WI38 (cell line): ENCODE results near the gene EFCAB12.
"Not testable (repeated sequence)": the region's sequence is repeated elsewhere in the genome, so short reads cannot be mapped to it uniquely, and the experiment has no call there.

Source experiments
- H3K4me3 ChIP-seq: 2 replicates; pipeline ENCODE4 v1.5.1; 2011; ENCODE audit warnings: low read depth, mild to moderate bottlenecking, control low read depth, low read length
- TF ChIP-seq, protein P1 (sequence below): IDR thresholded peaks from 2 replicates; pipeline ENCODE4 v1.5.1; 2012; ENCODE audit warnings: low read depth, mild to moderate bottlenecking, control low read depth, low read length

EFCAB12 gene

DNA sequence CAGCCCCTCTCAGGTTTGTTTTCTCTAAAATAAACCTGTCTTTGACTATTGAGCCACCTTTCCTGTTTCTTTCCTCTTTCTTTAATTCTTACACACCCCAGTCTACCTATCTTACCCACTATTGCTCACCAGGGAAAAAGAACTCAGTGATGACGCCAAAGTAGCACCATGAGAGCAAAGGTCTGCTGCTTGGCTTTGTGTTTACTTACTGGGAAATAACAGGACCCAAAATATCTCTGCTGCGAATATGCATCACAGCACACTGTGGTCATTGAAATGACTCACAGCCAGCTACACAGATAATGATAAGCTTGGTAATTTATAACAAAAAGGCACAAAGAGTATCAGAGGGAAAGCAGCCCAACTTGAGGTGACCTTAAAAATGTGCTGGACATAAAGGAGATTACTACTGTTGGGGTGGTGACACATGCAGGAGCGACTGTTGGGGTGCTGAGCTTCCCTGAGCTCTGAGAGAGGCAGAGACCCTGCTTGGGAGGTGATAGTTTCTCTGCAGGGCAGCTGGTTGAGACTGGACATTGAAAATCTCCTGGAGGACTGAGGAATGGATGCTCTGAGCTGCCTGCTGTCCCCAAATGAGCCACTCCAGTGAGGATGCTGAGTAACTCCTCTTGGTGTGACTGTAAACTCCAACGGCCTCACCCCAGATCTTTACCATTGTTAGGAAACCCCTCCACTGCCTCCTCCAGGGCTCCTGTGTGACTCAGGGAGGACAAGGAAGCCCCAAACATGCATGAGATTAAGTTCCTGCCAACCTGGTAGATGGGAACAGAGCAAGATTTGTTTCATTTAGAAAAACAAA lies 14.5 kb downstream of the EFCAB12 start:
- no peak overlapping the region for H3K4me3 ChIP-seq
- TF ChIP-seq, protein P1, sequence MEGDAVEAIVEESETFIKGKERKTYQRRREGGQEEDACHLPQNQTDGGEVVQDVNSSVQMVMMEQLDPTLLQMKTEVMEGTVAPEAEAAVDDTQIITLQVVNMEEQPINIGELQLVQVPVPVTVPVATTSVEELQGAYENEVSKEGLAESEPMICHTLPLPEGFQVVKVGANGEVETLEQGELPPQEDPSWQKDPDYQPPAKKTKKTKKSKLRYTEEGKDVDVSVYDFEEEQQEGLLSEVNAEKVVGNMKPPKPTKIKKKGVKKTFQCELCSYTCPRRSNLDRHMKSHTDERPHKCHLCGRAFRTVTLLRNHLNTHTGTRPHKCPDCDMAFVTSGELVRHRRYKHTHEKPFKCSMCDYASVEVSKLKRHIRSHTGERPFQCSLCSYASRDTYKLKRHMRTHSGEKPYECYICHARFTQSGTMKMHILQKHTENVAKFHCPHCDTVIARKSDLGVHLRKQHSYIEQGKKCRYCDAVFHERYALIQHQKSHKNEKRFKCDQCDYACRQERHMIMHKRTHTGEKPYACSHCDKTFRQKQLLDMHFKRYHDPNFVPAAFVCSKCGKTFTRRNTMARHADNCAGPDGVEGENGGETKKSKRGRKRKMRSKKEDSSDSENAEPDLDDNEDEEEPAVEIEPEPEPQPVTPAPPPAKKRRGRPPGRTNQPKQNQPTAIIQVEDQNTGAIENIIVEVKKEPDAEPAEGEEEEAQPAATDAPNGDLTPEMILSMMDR = no peak

DNA sequence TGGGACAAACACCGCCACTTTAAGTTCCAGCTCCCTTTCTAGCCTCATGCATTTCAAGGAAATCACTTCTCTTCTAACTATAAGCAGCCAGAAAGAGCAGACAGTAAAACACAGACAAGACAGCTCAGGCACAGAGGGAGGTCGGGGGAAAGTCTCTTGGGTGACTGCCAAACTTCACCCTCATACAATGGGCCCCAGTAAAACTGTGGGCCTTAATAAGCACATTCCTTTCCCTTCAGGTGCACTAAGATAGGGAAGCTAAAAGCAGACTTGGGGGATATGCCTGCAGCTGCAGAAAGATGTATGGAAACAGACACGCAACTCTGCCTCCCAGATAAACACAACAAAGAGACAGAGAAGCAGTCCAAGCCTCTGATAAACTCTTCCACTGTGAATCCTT lies 15.2 kb downstream of the EFCAB12 start:
- not testable (repeated sequence) for H3K4me3 ChIP-seq

DNA sequence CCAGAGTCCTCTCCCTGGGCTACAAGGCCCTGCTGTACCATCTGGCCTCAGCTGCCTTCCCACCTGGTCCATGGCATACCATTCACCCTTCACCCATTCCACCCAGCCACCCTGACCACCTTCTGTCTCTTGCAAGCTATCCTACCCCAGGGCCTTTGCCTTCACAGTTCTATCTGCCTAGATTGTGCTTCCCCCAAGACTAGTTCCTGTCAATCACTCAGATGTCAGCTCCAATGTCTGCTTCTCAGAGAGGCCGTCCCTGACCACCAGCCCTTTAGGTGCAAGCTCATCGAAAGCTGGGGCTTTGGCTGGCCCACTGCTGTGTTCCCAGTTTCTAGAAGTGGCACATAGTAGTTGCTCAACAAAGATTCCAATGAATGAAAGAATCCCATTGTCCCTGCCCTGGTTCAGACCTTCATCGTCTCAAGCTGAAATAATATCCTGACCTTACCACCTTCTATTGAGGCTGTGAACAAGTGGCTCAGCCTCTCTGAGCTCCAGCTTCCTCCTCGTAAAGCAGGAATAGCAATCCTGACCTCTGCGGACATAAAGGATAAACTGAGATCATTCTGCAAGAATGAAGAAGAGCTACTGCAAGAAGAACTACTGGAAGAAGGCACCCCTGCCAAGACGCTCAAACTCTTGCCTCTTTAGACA lies 15.8 kb downstream of the EFCAB12 start:
- no peak overlapping the region for H3K4me3 ChIP-seq
- TF ChIP-seq, protein P1 = no peak

DNA sequence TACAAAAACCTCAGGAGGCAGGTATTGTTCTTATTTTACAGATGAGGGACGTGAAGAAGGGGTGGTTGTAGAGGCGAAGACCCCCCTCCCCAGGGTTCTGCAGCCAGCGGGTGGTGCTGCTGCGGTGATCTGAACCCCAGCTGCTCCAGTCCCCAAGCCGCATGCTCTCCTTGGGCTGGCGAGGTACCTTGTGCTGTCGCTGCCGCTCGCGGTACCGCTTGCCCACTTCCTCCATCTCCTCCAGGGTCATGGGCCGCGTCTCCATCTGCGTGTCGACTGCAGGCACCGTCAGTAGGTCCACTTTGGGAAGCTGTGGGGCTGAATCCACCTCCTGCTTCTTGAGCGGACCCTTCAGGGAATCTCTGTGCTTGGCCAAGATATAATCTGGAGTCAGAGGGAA lies 17.5 kb downstream of the EFCAB12 start:
- TF ChIP-seq, protein P1 = no peak
- no peak overlapping the region for H3K4me3 ChIP-seq

DNA sequence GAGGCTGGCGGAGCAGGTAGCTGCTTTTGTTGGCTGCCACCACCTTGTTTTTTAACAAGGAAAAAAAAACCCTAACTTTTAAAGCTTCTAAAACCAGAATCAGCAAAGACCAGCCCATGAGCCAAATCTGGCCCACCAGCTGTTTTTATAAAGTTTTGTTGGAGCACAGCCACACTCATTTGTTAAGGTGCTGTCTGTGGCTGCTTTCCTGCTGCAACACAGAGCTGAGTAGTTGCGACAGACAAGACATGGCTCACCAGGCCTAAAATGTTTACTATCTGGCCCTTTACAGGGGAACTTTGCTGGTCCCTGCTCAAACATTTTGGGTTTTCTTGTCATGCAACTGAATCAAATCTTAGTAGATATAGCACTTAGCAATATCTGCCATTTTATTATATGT lies 18.9 kb downstream of the EFCAB12 start:
- H3K4me3 ChIP-seq = no peak overlapping the region
- TF ChIP-seq, protein P1 = no peak

DNA sequence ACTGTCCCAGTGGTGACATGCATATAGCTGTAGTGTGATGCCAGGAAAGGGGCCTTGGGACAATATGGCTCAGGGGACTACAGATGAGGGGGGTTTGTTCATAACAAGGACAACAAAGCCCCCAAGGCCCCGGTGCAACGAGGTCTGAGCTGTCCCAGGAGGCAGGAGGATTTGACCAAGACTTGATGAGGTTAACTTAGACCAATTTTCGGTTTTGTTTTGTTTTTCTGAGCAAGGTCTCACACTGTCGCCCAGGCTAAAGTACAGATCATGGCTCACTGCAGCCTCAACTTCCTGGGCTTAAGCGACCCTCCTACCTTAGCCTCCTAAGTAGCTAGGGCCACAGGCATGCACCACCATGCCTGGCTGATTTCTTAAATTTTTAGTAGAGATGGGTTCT lies 23.8 kb downstream of the EFCAB12 start:
- TF ChIP-seq, protein P1 = no peak
- no peak overlapping the region for H3K4me3 ChIP-seq

DNA sequence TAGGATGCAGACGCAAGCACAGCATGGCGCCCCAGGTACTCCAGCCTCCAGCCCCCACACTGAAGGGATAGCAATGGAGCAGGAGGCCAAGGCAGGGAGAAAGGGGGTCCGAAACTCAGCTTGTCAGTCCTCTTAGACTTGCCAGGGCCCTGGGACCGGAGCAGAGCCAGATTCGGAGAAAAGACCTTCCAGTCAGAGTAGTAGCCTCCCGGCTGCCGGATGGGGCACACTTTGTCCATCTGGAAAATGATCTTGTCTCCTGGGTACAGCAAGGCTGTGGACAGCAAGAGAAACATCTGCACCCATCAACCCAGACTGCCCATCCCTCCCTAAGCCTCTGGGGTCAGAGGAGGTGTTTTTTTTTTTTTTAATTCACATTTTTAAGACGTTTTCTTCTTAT lies 24.3 kb downstream of the EFCAB12 start:
- H3K4me3 ChIP-seq = no peak overlapping the region
- TF ChIP-seq, protein P1 = no peak
